NCI-H1105 treated with DMSO at 0.1 percent for 48 hours (cell line): ENCODE data around the gene ATG4A.

ENCODE experiments used
- DNase-seq: peaks from one replicate; lab custom pipeline; 2025; lab: John Stamatoyannopoulos, UW

Gene ATG4A

GRCh38 chrX:108123591-108124366, 32.2 kb downstream of the ATG4A start:
- no peak for DNase-seq

- DNase-seq: no peak
Observed at GRCh38 chrX:108126661-108127060, 35.1 kb downstream of the ATG4A start.

- no peak for DNase-seq
Observed at GRCh38 chrX:108127152-108127551, 35.6 kb downstream of the ATG4A start.

- DNase-seq: no peak
Observed at GRCh38 chrX:108130889-108131288, 39.3 kb downstream of the ATG4A start.

GRCh38 chrX:108131471-108131870, 39.9 kb downstream of the ATG4A start:
- no peak for DNase-seq

GRCh38 chrX:108132034-108132433, 40.5 kb downstream of the ATG4A start:
- DNase-seq: no peak

- no peak for DNase-seq
Observed at GRCh38 chrX:108132876-108133275, 41.3 kb downstream of the ATG4A start.

GRCh38 chrX:108134724-108135123, 43.1 kb downstream of the ATG4A start:
- no peak for DNase-seq

- no peak for DNase-seq
Observed at GRCh38 chrX:108138814-108139702, 47.5 kb downstream of the ATG4A start.

GRCh38 chrX:108148524-108148923, 56.9 kb downstream of the ATG4A start:
- no peak for DNase-seq

GRCh38 chrX:108156082-108156481, 64.5 kb downstream of the ATG4A start:
- no peak for DNase-seq

- no peak for DNase-seq
Observed at GRCh38 chrX:108156934-108157466, 65.4 kb downstream of the ATG4A start.

GRCh38 chrX:108157628-108158027, 66.0 kb downstream of the ATG4A start:
- DNase-seq: no peak

- no peak for DNase-seq
Observed at GRCh38 chrX:108159028-108159670, 67.6 kb downstream of the ATG4A start.

GRCh38 chrX:108160309-108160708, 68.7 kb downstream of the ATG4A start:
- DNase-seq: no peak

GRCh38 chrX:108162265-108162664, 70.7 kb downstream of the ATG4A start:
- DNase-seq: no peak

GRCh38 chrX:108163333-108164082, 71.9 kb downstream of the ATG4A start:
- DNase-seq: no peak

- DNase-seq: peak; percentile 4
Observed at GRCh38 chrX:108165383-108166111, 74.0 kb downstream of the ATG4A start.

GRCh38 chrX:108167211-108167872, 75.8 kb downstream of the ATG4A start:
- DNase-seq: no peak

- no peak for DNase-seq
Observed at GRCh38 chrX:108168961-108169740, 77.6 kb downstream of the ATG4A start.
